Measurements from ENCODE around the gene EPHA6.

DNA sequence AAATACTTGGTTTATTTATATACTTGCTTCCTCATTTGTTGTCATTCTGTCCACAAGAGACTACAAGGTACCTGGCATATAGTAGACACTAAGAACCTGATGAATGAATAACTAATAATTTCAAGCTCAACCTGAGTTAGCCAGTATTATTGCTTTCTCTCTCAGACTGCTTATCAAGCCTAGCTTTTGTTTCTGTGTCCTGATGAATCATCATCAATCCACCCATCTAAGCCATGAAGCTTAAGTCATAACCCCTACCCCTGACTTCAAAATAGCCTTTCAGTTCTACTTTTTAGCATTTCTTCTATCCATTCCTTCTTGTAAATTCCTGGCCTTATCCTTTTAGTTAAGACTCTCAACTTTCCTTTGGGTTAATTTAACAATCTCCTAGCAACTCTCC, 420.8 kb downstream of the EPHA6 start:
- TF ChIP-seq POLR2AphosphoS5 (IDR thresholded peaks at IDR 0.05; ENCODE audit: insufficient read depth, low read depth, low read length) (no peak), MYC (IDR thresholded peaks at IDR 0.05; ENCODE audit: low read depth, low read length) (no peak), POLR2A (IDR thresholded peaks at IDR 0.05; ENCODE audit: low read depth, low read length) (no peak), EZH2 (IDR thresholded peaks at IDR 0.05; ENCODE audit: borderline replicate concordance, low read depth, low read length, severe bottlenecking) (no peak), FOS (IDR thresholded peaks at IDR 0.05; ENCODE audit: borderline replicate concordance, insufficient read depth, low read length) (no peak), JUN (IDR thresholded peaks at IDR 0.05; ENCODE audit: borderline replicate concordance, insufficient read depth, insufficient read length, low read depth) (no peak), GATA2 (IDR thresholded peaks at IDR 0.05; ENCODE audit: insufficient read depth, insufficient read length, low read depth, low read length) (no peak)
- TF ChIP-seq, protein P1, sequence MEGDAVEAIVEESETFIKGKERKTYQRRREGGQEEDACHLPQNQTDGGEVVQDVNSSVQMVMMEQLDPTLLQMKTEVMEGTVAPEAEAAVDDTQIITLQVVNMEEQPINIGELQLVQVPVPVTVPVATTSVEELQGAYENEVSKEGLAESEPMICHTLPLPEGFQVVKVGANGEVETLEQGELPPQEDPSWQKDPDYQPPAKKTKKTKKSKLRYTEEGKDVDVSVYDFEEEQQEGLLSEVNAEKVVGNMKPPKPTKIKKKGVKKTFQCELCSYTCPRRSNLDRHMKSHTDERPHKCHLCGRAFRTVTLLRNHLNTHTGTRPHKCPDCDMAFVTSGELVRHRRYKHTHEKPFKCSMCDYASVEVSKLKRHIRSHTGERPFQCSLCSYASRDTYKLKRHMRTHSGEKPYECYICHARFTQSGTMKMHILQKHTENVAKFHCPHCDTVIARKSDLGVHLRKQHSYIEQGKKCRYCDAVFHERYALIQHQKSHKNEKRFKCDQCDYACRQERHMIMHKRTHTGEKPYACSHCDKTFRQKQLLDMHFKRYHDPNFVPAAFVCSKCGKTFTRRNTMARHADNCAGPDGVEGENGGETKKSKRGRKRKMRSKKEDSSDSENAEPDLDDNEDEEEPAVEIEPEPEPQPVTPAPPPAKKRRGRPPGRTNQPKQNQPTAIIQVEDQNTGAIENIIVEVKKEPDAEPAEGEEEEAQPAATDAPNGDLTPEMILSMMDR (IDR thresholded peaks at IDR 0.05; ENCODE audit: extremely low read depth in 1 of 2, insufficient read depth in 1 of 2, low read depth in 1 of 2, low read length in 2 of 2), result no peak
- TF ChIP-seq, protein P2, sequence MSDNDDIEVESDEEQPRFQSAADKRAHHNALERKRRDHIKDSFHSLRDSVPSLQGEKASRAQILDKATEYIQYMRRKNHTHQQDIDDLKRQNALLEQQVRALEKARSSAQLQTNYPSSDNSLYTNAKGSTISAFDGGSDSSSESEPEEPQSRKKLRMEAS (IDR thresholded peaks at IDR 0.05; ENCODE audit: insufficient read depth, insufficient read length), result no peak

Measured in endothelial cell of umbilical vein (primary cell).